ENCODE data around the gene IFNA2.

GRCh38 chr9:21334701-21335632 is 50.2 kb downstream of the IFNA2 start, which contains the start of gene KLHL9:
- TF ChIP-seq, protein P1, sequence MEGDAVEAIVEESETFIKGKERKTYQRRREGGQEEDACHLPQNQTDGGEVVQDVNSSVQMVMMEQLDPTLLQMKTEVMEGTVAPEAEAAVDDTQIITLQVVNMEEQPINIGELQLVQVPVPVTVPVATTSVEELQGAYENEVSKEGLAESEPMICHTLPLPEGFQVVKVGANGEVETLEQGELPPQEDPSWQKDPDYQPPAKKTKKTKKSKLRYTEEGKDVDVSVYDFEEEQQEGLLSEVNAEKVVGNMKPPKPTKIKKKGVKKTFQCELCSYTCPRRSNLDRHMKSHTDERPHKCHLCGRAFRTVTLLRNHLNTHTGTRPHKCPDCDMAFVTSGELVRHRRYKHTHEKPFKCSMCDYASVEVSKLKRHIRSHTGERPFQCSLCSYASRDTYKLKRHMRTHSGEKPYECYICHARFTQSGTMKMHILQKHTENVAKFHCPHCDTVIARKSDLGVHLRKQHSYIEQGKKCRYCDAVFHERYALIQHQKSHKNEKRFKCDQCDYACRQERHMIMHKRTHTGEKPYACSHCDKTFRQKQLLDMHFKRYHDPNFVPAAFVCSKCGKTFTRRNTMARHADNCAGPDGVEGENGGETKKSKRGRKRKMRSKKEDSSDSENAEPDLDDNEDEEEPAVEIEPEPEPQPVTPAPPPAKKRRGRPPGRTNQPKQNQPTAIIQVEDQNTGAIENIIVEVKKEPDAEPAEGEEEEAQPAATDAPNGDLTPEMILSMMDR (IDR thresholded peaks at IDR 0.05): no peak
- TF ChIP-seq POLR2A (IDR thresholded peaks at IDR 0.05): no peak
